GM23338 (cell line): ENCODE measurements around the gene TPSAB1. TPM values are rescaled to one million over a fixed set of nuclear protein-coding genes. Genes with fewer than 3 reads are reported as not detected.

Source experiments
- ATAC-seq: fragments of 200-7000 bp; cut with Tn5 transposase; 3 replicates; pipeline ENCODE4 v1.9.1; 2020
- DNase-seq: peaks from one replicate; pipeline ENCODE4 v3.0.0-alpha.2; 2015; ENCODE audit warnings: low spot score
- H2AFZ ChIP-seq: fragments of 200-600 bp; sonication (generic); 2 replicates; pipeline ENCODE4 v1.8.0; 2016; ENCODE audit warnings: antibody characterized with exemption, mild to moderate bottlenecking, moderate library complexity
- H3F3A ChIP-seq: fragments of 200-600 bp; sonication (generic); replicated peaks from 2 replicates; pipeline ENCODE4 v1.8.0; 2017; ENCODE audit warnings: antibody characterized with exemption, mixed run types, low read depth
- H3K27ac ChIP-seq: fragments of 200-600 bp; sonication (generic); 2 replicates; pipeline ENCODE4 v1.6.1; 2016; ENCODE audit warnings: low read depth
- H3K27me3 ChIP-seq: fragments of 200-600 bp; sonication (generic); 2 replicates; pipeline ENCODE4 v1.8.0; 2016; ENCODE audit warnings: mild to moderate bottlenecking, mixed run types, moderate library complexity; ENCODE audit not compliant: insufficient read depth
- H3K36me3 ChIP-seq: fragments of 200-600 bp; sonication (generic); 2 replicates; pipeline ENCODE4 v1.8.0; 2016; ENCODE audit warnings: mild to moderate bottlenecking; ENCODE audit not compliant: insufficient read depth
- H3K4me1 ChIP-seq: fragments of 200-600 bp; sonication (generic); 2 replicates; pipeline ENCODE4 v1.8.0; 2016; ENCODE audit warnings: mild to moderate bottlenecking, moderate library complexity; ENCODE audit not compliant: insufficient read depth
- H3K4me2 ChIP-seq: fragments of 200-600 bp; sonication (generic); 2 replicates; pipeline ENCODE4 v1.7.1; 2017; ENCODE audit warnings: mixed run types
- H3K4me3 ChIP-seq: fragments of 200-600 bp; sonication (generic); 2 replicates; pipeline ENCODE4 v1.6.1; 2016; ENCODE audit warnings: mixed run types
- H3K79me2 ChIP-seq: fragments of 200-600 bp; sonication (generic); replicated peaks from 2 replicates; pipeline ENCODE4 v1.8.0; 2017; ENCODE audit warnings: mild to moderate bottlenecking; ENCODE audit not compliant: insufficient read depth
- H3K9me2 ChIP-seq: fragments of 200-600 bp; sonication (generic); 2 replicates; pipeline ENCODE4 v1.8.0; 2017; ENCODE audit not compliant: insufficient read depth
- H4K20me1 ChIP-seq: fragments of 200-600 bp; sonication (generic); replicated peaks from 2 replicates; pipeline ENCODE4 v1.8.0; 2017; ENCODE audit warnings: mild to moderate bottlenecking; ENCODE audit not compliant: insufficient read depth
- H3K27ac Mint-ChIP-seq: 2 replicates; pipeline ENCODE4 v1.8.0; 2020; ENCODE audit warnings: inconsistent platforms, mild to moderate bottlenecking, moderate library complexity, mixed read lengths
- H3K27me3 Mint-ChIP-seq: 3 replicates; pipeline ENCODE4 v1.8.0; 2022; ENCODE audit warnings: low read depth, mild to moderate bottlenecking, moderate library complexity, mixed read lengths, inconsistent platforms; ENCODE audit not compliant: insufficient read depth, poor library complexity
- H3K36me3 Mint-ChIP-seq: 3 replicates; pipeline ENCODE4 v1.8.0; 2021; ENCODE audit warnings: low read depth, mild to moderate bottlenecking, inconsistent platforms, moderate library complexity, mixed read lengths
- H3K4me1 Mint-ChIP-seq: 3 replicates; pipeline ENCODE4 v1.8.0; 2020; ENCODE audit warnings: mild to moderate bottlenecking, inconsistent platforms, mixed read lengths
- H3K4me3 Mint-ChIP-seq: 3 replicates; pipeline ENCODE4 v1.8.0; 2021; ENCODE audit warnings: moderate library complexity, mild to moderate bottlenecking, inconsistent platforms, mixed read lengths
- H3K9me3 Mint-ChIP-seq: 3 replicates; pipeline ENCODE4 v1.8.0; 2020; ENCODE audit warnings: moderate library complexity, mild to moderate bottlenecking, inconsistent platforms, mixed read lengths
- CREB1 ChIP-seq: fragments of 250-450 bp; sonication (Bioruptor Pico); IDR thresholded peaks from 2 replicates; pipeline ENCODE4 v1.5.0; 2020; ENCODE audit warnings: low read depth, mild to moderate bottlenecking, moderate library complexity
- CTCF ChIP-seq, 2 experiments: fragments of 200-600 bp in 1 of 2; sonication (generic) in 1 of 2; conservative IDR thresholded peaks; 2 replicates each; pipeline versions ENCODE4 v1.5.1 to v1.6.1; 2016 to 2017; ENCODE audit warnings: antibody characterized with exemption in 2 of 2, low read depth in 2 of 2, mild to moderate bottlenecking in 2 of 2, moderate library complexity in 1 of 2
- ETS1 ChIP-seq: IDR thresholded peaks from 2 replicates; pipeline ENCODE4 v1.6.1; 2016; ENCODE audit warnings: antibody characterized with exemption
- EZH2 ChIP-seq: fragments of 200-600 bp; sonication (generic); IDR thresholded peaks from one replicate; pipeline ENCODE4 v1.8.0; 2017; ENCODE audit warnings: antibody characterized with exemption, mild to moderate bottlenecking, low read depth; ENCODE audit not compliant: unreplicated experiment
- EZH2phosphoT487 ChIP-seq: fragments of 200-600 bp; sonication (generic); IDR thresholded peaks from one replicate; pipeline ENCODE4 v1.8.1; 2018; ENCODE audit warnings: antibody characterized with exemption; ENCODE audit not compliant: unreplicated experiment
- JUNB ChIP-seq: IDR thresholded peaks from one replicate; pipeline ENCODE4 v1.6.1; 2016; ENCODE audit warnings: antibody characterized with exemption; ENCODE audit not compliant: unreplicated experiment
- NANOG ChIP-seq: IDR thresholded peaks from 2 replicates; pipeline ENCODE4 v1.6.1; 2016; ENCODE audit warnings: antibody characterized with exemption, borderline replicate concordance
- POLR2AphosphoS5 ChIP-seq: IDR thresholded peaks from 2 replicates; pipeline ENCODE4 v1.6.1; 2016; ENCODE audit warnings: antibody characterized with exemption, low read depth
- REST ChIP-seq: IDR thresholded peaks from one replicate; pipeline ENCODE4 v1.6.1; 2018; ENCODE audit warnings: antibody characterized with exemption; ENCODE audit not compliant: unreplicated experiment
- STAT1 ChIP-seq: IDR thresholded peaks from one replicate; pipeline ENCODE4 v1.6.1; 2016; ENCODE audit warnings: antibody characterized with exemption; ENCODE audit not compliant: unreplicated experiment
- ZNF114 ChIP-seq: fragments of 250-450 bp; sonication (Bioruptor Pico); IDR thresholded peaks from 2 replicates; pipeline ENCODE4 v1.5.0; 2020; ENCODE audit warnings: mild to moderate bottlenecking, moderate library complexity
- ZNF331 ChIP-seq: fragments of 250-450 bp; sonication (Bioruptor Pico); IDR thresholded peaks from 2 replicates; pipeline ENCODE4 v1.5.0; 2020; ENCODE audit warnings: low read depth, mild to moderate bottlenecking, moderate library complexity
- ZNF462 ChIP-seq: fragments of 250-450 bp; sonication (Bioruptor Pico); IDR thresholded peaks from 2 replicates; pipeline ENCODE4 v1.5.0; 2020; ENCODE audit warnings: mild to moderate bottlenecking, moderate library complexity
- polyA plus RNA-seq: library from polyadenylated mRNA; unstranded; fragments of >200 nt; fragmentation: Nextera tagmentation; extraction: Ambion mirVana; gene quantifications from 2 replicates; pipeline ENCODE4 v1.2.1, GENCODE V29; 2016
- total RNA-seq: library from RNA; depleted of rRNA; stranded (reverse); fragments of >200 nt; shearing (Covaris generic); gene quantifications from 2 replicates; pipeline ENCODE4 v1.2.3, GENCODE V29; 2014

The TPSAB1 gene
- total and polyA plus RNA-seq, 2 experiments from 2014 or later: not detected

GRCh38 chr16:1209081-1209480, 31.4 kb upstream of the TPSAB1 start:
- DNase-seq (no peak), ATAC-seq (no peak)
- no peaks in the 10 kb centered on the region for H3K4me1 Mint-ChIP-seq
- no peak for TF ChIP-seq CREB1 (CRISPR knock-in tag)
- TF ChIP-seq EZH2: no peak
- no peak for TF ChIP-seq ZNF114 (CRISPR knock-in tag)
- no peak for TF ChIP-seq ZNF331 (CRISPR knock-in tag)
- no peak for TF ChIP-seq STAT1
- TF ChIP-seq EZH2phosphoT487: no peak
- TF ChIP-seq CTCF (conservative IDR thresholded peaks at IDR 0.05; ENCODE audit: low read depth in 2 of 2): no peak
- TF ChIP-seq ZNF462 (CRISPR knock-in tag): no peak
- no peak for TF ChIP-seq JUNB
- TF ChIP-seq ETS1: no peak
- TF ChIP-seq POLR2AphosphoS5: no peak
- no peak for TF ChIP-seq NANOG
- no peak for TF ChIP-seq REST
- H2AFZ ChIP-seq: no peak overlapping the region
- no peaks in the 10 kb centered on the region for H3K79me2 ChIP-seq
- H4K20me1 ChIP-seq: no peaks in the 10 kb centered on the region
- no peak overlapping the region for H3K27ac Mint-ChIP-seq
- 0 out of 3 replicates have a peak, but pooled peaks cover 3% of the 10 kb centered on the region for H3K36me3 Mint-ChIP-seq
- no peaks in the 10 kb centered on the region for H3K9me2 ChIP-seq
- no peaks in the 10 kb centered on the region for H3K4me1 ChIP-seq
- H3K36me3 ChIP-seq: no peaks in the 10 kb centered on the region
- no peaks in the 10 kb centered on the region for H3K9me3 Mint-ChIP-seq
- no peak overlapping the region for H3K27ac ChIP-seq
- H3K27me3 Mint-ChIP-seq: peaks cover 15% of the 10 kb centered on the region
- no peak overlapping the region for H3K4me3 Mint-ChIP-seq
- H3K4me2 ChIP-seq: no peak overlapping the region
- H3K4me3 ChIP-seq: no peak overlapping the region
- no peaks in the 10 kb centered on the region for H3K27me3 ChIP-seq
- no peaks in the 10 kb centered on the region for H3F3A ChIP-seq
